Keratinocyte (primary cell): ENCODE results near the gene ANXA4.

Experiments used
- CTCF ChIP-seq, 3 experiments: IDR thresholded peaks in 1 of 3; conservative IDR thresholded peaks in 1 of 3; optimal IDR thresholded peaks in 1 of 3; 2 replicates in 2 of 3; 3 replicates in 1 of 3; pipeline versions ENCODE3 to v1.5.1; 2011; ENCODE audit warnings: low read length in 3 of 3, mild to moderate bottlenecking in 3 of 3, moderate library complexity in 2 of 3, control low read depth in 1 of 3, inconsistent platforms in 1 of 3; ENCODE audit not compliant: insufficient read depth in 2 of 3; ENCODE audit errors: extremely low read depth in 1 of 3
- EZH2 ChIP-seq: IDR thresholded peaks from one replicate; pipeline ENCODE4 v1.6.1; 2012; ENCODE audit warnings: inconsistent platforms, mild to moderate bottlenecking, low read length, moderate library complexity

- TF ChIP-seq EZH2 (no peak), CTCF (optimal IDR thresholded peaks at IDR 0.05 in 1 of 3, IDR thresholded peaks at IDR 0.05 in 1 of 3, conservative IDR thresholded peaks at IDR 0.05 in 1 of 3; ENCODE audit: extremely low read depth in 1 of 3, insufficient read depth in 2 of 3, low read length in 3 of 3) (no peak)
Measured at GRCh38 chr2:69780921-69781320, 39.0 kb downstream of the ANXA4 start.
